22Rv1 (cell line): Measurements from ENCODE around the gene KRT83.

Experiments
- H3K27ac ChIP-seq: fragments of 450-650 bp; 2 replicates; pipeline ENCODE4 v1.5.1; 2017
- ZFX ChIP-seq: fragments of 450-650 bp; IDR thresholded peaks from 2 replicates; pipeline ENCODE4 v1.6.1; 2017; ENCODE audit warnings: antibody characterized with exemption, borderline replicate concordance
- TF ChIP-seq, protein P1 (sequence below): fragments of 450-650 bp; IDR thresholded peaks from 2 replicates; pipeline ENCODE4 v1.5.1; 2017; ENCODE audit warnings: mild to moderate bottlenecking

Gene KRT83

DNA sequence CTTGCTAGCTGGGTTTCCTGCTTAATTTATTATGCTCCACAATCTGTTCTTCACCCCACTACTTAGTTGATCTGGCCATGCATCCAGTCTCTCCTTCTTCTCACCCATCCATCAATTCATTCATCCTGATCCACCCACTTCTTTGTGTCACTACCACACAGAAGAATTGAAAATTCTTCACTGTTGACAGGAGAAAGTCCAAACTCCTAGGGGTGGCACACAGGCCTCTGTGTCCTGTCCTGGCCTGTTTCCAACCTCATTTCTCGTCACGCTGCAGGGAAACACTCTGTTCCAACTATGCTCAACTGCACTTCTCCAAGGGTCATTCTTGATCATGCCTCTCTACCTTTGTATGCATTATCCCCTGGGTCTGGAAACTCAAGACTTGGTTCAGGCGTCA, 10.6 kb upstream of the KRT83 start:
- TF ChIP-seq ZFX = no peak
- TF ChIP-seq, protein P1, sequence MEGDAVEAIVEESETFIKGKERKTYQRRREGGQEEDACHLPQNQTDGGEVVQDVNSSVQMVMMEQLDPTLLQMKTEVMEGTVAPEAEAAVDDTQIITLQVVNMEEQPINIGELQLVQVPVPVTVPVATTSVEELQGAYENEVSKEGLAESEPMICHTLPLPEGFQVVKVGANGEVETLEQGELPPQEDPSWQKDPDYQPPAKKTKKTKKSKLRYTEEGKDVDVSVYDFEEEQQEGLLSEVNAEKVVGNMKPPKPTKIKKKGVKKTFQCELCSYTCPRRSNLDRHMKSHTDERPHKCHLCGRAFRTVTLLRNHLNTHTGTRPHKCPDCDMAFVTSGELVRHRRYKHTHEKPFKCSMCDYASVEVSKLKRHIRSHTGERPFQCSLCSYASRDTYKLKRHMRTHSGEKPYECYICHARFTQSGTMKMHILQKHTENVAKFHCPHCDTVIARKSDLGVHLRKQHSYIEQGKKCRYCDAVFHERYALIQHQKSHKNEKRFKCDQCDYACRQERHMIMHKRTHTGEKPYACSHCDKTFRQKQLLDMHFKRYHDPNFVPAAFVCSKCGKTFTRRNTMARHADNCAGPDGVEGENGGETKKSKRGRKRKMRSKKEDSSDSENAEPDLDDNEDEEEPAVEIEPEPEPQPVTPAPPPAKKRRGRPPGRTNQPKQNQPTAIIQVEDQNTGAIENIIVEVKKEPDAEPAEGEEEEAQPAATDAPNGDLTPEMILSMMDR = no peak

DNA sequence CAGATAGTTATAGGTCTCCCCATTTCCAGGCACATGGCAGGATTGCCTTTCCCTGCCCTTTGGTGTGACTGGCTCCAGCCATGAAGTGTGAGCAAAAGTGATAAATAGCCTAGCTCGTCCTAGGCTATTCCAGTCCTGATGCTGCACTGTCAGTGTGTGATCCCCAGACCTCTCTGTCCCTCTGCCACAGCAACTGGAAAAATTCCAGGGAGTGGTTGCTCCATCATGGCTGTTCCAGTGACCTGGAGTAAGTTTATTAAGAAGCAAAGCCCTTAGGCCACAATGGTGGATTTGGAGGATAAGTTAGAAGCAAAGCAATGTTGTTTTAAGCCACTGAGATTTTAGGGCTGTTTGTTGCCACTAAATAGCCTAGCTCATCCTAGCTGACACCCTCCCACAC, 9.8 kb upstream of the KRT83 start:
- no peak overlapping the region for H3K27ac ChIP-seq
- no peak for TF ChIP-seq ZFX
- TF ChIP-seq, protein P1 = no peak

More for the DNA sequence above, 10.6 kb upstream of the KRT83 start:
- no peak overlapping the region for H3K27ac ChIP-seq

DNA sequence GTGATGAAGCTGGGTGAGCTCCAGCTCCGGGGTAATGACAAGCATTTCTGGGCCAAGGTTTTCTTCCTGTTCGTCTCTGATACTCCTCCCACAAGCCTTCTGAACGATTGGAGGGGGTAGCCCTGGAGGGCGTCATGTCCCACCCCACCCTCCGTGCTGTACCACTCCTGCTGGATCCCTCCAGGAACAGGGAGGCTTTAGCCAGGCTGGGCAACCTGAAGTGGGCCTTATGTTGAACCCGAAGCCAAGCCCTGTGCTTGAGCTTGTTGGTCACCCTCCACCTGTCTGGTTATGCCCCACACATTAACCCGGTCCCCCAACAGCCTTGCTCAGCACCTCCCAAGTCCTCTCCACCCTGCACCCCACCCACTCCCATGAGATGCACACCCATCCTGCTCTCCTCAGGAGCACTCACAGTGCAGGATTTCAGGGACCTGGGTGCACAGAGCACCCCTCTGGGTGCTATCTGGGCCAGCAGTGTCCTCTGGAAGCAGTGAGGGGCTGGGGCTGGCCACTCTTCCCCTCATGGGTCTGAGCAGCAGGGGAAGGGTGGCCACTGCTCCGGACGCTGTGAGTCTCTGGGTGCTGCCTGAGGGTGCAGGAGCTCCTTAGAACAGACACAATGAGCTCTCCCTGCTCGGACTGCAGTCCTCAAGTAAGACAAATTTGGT, 6.8 kb upstream of the KRT83 start:
- H3K27ac ChIP-seq = no peak overlapping the region
- TF ChIP-seq, protein P1 = peak; percentile 6
- no peak for TF ChIP-seq ZFX

DNA sequence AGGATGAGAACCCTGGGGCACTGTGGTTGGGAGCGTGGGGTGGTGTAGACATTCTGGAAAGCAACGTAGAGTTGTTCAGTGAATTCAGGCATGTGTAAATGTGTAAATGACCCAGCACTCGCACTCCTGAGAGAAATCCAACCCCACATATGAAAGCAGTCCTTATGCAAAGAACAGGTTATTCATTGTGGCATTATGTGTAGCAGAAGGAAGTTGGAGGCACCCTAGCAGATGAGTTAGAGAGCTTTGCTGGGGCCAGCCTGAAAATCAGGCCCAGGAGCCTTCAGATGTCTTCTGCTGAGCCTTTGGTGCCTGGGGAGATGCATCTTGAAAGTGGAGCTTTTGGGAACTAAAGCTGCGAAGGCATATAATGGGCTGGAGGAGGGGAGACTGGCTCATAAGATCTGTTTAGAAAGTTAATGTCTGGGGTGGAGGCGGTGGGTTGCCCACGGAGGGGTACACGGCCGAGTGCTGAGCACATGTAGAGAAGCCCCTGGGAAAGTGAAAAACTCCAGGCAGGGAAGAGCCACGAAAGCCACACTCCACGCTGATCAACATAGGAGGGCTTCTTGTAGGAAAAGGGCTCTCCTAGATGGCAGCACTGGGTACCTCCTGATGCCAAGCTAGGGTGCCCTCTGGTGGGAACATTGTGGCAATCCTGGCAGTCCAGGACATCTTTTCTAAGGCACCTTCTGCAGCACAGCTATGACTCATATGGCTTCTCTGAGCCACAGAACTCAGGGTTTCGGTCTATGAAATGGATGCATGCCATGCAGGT, 6.0 kb upstream of the KRT83 start:
- TF ChIP-seq ZFX = no peak
- TF ChIP-seq, protein P1 = peak; percentile 100
- H3K27ac ChIP-seq = no peak overlapping the region

DNA sequence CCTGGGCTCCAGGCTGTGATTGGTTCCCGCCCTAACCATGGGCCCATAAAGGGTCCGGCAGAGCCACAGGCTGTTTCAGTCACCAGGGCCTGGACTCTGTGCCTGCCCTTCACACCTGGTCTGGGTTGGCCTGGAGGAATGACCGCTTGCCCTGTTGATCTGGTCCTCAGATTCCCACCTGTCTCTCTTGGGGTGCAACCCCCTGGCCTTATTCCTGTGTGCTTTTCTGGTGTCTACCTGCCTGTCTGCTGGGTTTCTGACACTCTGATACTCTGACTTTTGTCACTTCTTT, 2.9 kb upstream of the KRT83 start:
- H3K27ac ChIP-seq = no peak overlapping the region
- TF ChIP-seq, protein P1 = no peak
- no peak for TF ChIP-seq ZFX

DNA sequence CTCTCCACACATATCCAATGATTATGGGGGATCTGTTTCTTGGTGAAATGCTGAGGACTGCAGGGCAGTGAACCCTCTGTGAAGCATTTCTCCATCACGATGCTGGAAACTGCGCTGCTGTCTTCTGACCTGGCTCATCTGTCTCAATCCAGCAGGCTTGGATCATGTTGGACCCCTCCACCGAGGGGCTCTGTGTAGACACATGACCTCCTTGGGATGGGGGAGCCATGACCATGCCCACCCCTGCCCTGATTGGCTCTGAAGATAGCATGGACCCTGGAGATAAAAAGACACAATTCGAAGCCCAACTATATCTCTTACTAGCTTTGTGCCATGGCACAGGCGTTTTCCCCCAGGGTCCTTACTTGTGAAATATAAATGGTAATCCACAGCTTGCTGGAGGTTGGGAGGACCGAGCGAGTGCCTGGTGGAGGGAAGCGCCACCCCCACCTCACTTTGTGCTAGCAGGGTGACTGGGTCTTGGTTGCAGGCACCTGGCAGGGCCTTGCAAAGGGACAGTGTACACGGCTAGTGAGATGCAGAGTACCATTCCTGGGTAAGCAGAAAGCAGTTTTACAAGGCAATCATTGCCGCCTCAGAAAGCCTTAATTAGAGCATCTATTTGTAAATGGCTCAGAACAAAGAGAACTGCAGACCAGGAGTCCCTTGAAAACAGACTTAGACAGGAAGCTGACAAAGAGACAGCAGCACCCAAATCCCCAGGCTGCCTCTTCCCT, 2.4 kb upstream of the KRT83 start:
- TF ChIP-seq, protein P1 = no peak
- TF ChIP-seq ZFX = no peak
- H3K27ac ChIP-seq = no peak overlapping the region

DNA sequence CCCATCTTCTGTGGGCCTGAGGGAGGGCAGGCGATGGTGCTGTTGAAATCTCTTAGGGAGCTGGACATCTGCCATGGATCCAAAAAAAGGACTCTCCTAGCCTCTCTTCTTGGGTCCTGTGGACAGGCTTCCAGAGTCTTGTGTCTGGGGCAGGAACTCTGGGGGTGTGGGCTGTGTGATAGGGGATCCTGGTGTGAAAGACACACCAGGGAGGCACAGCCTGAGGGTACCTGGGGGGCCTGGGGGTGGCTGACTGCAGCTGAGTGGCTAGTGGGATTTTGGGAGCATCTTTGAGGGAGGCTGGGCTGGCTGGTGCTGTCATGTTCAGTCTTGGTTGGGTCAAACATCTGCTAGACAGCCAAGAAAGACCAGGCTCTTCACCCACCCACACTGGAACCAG, 1.8 kb upstream of the KRT83 start:
- no peak overlapping the region for H3K27ac ChIP-seq
- TF ChIP-seq, protein P1 = no peak
- no peak for TF ChIP-seq ZFX
